SIG-M5 (cell line): ENCODE results near the gene TMED3.
"Not testable (repeated sequence)": the region's sequence is repeated elsewhere in the genome, so short reads cannot be mapped to it uniquely, and the experiment has no call there.

ENCODE experiments used
- DNase-seq: peaks from one replicate; lab custom pipeline; 2025; lab: John Stamatoyannopoulos, UW

TMED3 gene

DNA sequence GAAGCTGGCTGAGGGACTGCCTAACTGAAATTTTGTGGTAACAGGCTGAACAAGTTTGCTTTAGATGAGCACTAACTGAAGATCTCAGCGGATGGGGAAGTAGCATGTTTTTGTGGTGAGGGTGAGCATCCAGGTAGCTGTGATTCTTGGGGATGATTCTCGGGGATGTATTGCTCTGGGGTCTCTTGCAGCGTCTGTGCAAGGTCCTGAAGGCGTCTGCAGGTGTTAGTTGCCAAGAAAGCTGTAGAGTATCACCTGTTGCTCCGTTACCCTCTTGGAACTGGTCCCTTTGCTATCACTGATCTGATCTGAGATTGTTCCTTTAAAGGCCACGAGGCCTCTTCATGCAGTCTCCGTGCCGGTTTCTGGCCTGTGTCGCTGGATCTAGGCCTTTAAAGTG, 6.0 kb downstream of the TMED3 start:
- no peak for DNase-seq

DNA sequence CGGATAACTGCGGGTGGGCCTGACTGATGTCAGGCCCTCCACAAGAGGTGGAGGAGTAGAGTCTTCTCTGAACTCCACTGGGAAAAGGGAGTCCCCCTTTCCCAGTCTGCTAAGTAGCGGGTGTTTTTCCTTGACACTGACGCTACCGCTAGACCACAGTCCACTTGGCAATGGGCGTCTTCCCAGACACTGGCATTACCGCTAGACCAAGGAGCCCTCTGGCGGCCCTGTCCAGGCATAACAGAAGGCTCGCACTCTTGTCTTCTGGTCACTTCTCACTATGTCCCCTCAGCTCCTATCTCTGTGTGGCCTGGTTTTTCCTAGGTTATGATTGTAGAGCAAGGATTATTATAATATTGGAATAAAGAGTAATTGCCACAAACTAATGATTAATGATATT, 9.1 kb downstream of the TMED3 start:
- not testable (repeated sequence) for DNase-seq

DNA sequence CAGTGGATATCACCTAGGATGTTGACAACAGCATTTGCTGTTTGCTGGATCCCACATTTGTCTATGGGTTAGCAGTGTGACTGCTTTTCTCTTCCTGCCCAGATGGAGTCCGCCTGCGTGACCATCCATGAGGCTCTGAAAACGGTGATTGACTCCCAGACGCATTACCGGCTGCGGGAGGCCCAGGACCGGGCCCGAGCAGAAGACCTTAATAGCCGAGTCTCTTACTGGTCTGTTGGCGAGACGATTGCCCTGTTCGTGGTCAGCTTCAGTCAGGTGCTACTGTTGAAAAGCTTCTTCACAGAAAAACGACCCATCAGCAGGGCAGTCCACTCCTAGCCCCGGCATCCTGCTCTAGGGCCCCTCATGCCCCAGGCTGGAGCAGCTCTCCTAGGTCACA, 11.0 kb downstream of the TMED3 start:
- no peak for DNase-seq

DNA sequence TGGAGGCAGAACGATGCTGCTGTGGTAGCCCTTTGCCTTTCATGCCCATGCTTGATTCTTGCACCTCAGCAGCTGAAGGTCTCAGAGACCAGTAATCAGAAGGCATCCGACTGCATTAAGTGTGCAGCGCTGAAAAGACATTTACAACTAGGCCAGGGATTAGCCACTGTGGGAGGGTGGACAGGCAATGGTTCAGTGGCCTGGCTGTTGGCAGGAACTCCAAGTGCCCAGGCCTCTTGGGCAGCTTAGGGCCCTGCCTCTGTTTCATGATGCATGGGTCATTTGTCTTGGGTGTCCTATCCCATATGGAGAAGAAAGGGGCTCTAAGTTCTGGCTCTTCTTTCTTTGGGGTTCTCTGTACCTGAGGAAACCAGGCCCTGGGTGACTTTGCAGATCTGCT, 11.4 kb downstream of the TMED3 start:
- DNase-seq = no peak

DNA sequence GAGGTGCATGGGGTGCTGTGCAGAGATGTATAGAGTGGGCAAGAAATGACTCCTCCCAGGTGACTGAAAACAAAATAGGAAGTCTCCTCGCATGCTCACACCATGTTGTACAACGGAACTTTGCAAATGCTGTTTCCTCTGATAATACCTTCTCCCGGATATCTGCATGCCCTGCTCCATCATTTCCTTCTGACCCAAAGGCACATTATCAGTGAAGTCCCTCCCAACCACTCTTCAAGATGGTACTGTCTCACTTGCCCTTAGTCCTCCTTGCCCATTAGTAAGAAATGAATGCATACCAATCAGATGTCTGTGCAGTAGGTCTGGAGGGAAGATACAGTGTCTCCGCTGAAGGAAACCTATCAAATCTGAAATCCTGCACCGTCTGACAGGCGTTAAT, 12.0 kb downstream of the TMED3 start:
- no peak for DNase-seq

DNA sequence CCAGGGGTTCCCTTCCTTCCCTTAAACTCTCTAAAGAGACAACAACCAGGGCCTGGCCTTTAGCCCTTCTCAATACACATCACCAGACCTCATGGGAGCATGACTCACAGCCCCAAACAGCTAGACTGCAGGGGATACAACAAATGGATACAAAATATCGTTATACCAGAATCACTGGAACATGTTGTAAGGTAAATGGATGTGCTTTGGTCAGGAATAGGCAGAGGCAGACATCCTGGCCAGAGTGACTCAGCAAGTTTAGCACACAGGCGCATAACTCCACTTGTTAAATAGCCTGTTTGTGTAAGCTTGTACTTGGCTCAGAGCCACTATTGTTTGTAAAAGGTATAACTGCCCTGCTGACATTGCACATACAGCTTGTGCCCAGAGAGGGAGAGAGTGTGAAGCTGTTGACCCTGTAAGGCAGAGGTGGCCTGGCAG, 18.3 kb downstream of the TMED3 start:
- no peak for DNase-seq

DNA sequence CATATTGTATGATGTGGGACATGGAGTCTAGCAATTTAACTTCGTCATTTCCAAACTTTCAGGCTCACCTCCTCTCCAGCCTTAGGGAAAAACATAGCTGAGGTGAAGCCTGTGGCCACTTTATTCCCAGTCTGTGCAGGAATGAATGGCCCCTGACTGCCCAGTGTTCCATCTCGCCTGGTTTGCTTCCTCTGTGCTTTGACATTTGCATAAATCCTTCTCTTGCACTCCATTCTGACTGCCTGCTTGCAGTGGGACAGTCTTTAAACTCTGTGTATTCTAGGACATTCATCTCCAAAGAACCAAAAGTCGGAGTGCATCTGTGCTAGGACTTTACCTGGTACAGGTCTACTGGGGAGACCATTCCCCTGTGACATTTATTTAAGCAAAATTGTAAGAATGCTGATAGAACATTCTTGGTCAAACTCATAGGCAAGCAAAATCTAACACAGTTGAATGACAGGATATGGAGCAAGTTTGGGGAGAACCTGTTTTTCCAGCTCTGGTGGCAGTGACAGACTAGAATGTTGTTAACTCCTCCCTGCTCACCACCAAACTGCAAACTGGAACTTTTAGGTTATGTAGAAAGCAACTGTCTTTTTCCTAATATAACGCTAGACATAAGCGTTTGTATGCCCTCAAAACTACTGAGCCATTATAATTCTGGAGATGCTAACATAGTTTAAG, 22.1 kb downstream of the TMED3 start:
- DNase-seq = no peak

DNA sequence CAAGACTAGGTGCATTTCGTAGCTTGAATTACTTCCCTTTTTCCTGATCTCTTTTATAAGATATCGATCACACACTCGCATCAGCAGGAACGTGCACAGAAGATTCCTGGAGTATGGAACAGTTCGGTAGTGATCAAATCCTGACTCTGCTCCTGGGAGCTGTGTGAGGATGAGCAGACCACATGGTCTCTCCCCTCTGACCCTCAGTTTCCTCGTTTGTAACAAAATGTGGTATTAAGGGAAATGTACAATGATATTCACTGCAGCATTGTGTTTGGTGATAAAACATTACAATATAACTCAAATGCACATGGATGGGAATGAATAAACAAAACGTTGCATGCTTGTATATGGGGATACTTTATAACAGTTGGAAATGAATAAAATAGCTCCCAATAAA, 26.7 kb downstream of the TMED3 start:
- no peak for DNase-seq

DNA sequence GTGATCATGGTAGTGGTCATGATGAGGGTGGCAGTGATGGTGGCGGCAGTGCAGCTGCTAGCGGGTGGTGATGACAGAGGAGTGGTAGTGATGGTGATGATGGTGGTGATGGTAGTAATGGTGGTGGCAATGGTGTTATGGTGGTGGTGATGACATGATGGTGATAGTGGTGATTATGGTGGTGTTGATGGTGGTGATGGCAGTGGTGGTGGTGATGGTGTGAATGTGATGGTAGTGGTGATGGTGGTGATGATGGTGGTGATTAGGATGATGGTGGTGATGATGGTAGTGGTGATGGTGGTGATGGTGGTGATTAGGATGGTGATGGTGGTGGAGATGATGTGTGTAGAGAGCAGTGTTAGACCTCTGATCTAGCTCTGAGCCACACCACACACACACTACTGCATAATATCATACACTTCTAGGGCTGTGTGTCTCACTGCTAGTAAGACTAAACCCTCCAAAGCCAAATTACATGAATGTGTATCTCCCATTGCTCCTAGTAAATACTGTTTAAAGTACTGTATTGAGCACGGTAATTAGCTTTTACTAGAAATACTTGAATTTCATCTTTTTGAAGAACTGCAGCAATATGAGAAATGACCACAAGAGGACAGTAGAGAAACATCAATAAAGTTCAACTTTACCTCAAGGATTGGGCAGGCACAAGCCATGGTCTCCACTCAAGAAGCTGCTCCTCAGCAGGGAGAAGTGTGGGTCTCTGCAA, 28.8 kb downstream of the TMED3 start:
- DNase-seq = no peak

DNA sequence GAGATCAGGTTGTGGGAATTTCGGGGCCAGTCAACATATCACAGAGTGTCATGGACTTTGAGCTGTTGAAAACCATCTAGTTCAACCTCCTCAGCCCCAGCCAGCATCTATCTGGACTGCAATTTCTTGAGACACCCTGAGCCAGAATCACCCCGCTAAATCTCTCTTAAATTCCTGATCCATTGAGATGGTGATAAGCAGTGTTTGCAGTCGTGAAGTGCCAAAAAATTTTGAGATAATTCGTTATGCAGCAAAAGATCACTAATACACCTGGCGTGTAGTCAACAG, 29.3 kb downstream of the TMED3 start:
- DNase-seq = no peak

DNA sequence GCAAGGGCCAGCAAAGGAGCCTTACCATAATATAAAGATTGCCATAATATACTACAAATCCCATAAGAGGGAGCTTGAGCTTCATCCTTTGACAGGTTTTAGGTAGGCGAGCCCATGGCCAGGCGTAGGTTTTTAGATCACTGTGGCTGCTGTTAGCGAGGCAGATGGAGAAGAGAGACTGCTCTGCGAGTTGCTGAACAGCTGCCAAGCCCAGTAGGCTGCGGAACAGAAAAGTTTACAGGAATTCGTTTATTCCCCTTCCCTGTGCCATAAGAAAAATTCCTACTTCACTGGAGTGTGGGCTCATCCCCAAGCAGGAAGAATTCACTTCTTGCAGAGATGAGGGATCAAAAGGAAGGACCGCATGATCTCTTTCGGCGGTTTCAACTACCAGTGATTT, 30.5 kb downstream of the TMED3 start:
- no peak for DNase-seq

DNA sequence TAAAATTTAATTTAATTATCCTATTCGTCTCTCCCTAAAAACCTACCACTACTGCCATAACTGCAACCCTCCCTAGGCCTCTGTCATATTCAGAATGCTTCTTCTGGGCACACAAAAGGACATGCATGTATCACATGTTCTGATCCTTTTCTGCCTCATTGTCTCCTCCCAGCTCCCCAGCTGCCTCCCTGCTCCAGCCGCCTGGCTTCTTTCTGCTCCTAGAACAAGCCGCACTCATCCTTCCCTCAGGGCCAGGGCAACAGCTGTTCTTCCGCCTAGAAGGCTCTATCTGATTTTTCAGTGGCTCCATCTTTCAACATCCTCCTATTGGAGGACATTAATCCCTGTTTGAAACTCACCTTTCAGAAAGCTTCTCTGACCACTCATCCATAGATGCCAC, 38.6 kb downstream of the TMED3 start:
- DNase-seq = no peak

DNA sequence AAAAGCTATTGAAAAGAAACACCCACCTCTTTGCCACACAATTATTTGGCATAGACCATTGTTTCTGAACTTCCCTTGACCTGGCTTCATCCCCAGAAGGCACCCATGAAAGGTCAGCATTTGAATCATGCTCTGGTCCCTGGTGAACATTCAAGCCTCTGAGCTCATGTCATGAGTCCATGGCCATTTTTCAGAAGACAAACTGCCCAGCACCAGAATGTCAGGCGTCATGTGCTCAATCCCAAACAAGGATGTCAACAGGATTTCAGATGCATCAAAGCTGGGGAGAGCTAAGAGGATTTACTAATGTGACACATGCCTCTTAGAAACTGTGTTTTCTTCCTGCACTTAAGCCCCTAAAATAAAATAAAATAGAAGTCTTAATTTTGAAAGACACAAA, 41.3 kb downstream of the TMED3 start:
- DNase-seq = no peak

DNA sequence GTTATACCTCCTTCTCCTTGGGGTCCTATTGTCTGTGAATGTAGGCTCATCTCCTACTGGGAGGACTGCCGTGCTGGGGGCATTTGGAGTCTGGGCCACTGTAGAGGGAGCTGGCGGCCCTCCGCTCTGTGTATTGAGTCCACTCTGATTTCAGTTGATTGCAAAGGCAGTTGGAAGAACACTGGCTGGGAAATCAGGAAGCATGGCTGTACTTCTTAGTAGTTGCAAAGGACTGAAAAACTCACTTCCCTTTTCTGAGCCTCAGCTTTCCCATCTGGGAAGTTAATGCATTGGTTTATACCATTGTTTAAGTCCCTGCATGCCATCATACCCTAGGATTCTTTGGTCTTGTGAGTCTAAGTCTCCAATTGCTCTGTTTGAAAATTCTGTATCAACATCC, 46.7 kb downstream of the TMED3 start:
- no peak for DNase-seq

DNA sequence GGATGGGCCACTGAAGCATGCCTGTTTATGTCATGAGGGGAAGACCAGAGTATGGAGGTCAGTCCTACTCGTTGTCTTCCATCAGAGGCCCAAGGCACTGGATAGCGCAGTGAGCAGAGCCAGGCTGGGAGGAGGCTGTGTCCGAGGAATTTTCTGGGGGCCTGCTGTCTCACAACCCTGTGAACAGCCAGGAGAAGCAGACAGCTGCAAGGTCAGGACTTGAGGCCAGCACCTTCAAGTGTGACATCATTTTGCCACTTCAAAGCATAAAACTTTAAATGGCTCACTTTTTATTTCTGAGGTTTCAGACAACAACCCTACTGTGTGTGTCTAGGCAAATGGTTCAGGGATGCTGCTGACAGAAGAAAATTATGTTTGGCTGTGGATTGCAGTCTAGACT, 47.2 kb downstream of the TMED3 start:
- DNase-seq = no peak

DNA sequence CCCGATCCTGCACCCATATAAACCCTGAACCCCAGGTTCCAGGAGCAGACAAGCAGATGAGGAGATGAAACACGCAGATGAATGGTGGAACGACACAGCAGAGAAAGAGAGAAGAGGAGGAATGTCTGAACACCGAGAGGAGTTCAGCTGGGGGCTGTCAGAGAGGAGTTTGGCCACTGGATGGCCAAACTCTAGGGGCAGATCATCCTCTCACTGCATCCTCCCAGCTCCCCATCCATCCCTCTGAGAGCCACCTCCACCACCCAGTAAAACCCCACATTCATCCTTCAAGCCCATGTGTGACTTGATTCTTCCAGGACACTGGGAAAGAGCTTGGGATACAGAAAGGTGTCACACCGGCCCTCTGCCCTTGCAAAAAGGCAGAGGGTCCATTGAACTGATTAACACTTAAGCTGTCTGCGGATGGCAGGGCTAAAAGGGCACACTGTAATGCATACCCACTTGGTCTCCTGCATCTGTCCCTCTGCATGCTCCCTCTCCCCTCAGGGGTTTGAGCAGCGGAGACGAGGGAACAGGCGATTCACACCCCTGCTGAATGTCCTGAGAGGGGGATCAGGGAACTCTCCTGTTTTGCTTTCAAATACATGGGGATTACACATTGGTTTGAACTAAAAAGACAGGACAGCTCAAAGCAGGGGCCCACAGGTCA, 53.8 kb downstream of the TMED3 start:
- no peak for DNase-seq

DNA sequence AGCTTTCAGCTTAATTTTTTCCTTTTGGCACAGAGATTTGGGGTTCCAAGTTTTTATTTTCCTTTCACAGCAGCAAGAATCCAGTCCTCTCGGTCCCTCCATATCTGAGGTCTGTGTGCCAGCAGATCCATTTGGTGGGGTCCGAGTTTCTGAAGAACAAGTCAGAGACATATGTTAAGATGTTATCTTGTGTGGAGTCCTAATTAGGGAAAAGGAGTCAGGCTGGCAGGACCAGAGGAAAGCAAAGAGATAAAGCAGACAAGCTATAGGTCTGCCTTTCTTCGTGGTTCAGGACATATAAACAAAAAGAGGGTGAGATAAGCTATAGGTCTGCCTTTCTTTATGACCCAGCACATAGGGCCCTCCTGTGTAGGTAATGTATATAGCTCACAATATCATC, 54.9 kb downstream of the TMED3 start:
- DNase-seq = no peak

DNA sequence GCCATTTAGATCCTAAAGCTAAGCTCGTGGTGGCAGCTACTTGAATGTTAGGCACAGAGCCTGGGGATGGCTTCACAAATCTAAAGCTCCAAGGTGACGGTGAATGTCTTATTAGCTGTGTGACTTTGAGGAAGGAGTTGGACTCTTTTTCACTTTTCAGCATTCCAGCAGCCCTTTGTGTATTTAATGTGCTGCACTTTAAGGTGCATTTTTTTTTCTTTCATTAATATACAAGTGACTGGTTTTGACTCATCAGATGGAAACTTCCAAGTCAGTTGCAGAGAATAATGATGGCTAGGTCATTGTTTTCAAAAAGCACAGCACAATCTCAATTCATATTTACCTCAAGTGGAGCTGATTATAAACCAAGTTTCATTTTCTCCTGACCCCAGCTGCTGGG, 55.8 kb downstream of the TMED3 start:
- no peak for DNase-seq

DNA sequence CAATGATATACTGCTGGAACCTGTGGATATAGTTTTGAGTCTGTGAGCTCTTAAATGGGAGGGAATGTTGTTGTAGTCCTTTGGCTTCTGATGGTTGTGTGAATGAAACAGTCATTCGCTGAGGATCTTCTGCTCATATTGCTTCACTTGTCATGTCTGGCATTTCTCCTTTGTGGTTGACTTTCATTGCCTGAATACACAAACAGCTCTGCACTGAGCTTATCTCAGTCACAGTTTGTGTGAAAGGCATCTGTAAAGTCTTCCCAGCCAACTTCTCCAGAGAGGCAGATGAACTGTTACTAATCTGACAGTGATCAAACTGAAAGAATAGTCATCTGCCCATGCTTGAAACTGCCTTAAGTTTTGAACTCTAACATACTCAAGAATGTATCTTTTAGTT, 59.8 kb downstream of the TMED3 start:
- no peak for DNase-seq

DNA sequence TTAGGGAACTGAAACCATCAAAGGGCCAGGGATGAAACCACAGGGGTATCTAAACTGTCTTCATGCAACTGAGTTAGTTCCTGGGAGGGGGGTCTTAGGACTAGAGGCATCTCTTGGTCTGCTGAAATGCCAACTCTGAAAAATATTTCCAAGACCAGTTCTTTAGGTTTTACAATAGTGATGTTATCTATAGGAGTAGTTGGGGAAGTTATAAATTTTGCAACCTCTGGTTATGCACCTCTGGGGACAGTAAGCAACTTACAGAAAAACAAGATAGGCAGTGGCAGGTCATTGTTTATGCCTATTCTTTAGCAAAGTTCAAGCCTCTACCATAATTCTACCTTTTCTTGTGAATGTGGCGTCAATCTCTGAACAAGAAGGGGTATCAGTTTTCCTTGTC, 60.7 kb downstream of the TMED3 start:
- DNase-seq = no peak

DNA sequence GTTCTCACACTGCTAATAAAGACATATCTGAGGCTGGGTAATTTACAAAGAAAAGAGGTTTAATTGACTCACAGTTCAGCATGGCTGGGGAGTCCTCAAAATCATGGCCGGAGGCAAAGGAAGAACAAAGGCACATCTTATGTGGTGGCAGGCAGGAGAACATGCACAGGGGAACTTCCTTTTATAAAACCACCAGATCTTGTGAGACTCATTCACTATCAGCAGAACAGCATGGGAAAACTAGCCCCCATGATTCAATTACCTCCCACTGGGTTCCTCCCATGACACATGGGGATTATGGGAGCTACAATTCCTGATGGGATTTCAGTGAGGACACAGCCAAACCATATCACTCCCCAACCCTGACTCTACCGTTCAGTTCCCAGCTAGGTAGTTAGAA, 61.5 kb downstream of the TMED3 start:
- DNase-seq = no peak
